Upper lobe of left lung (tissue), 6 donors: Measurements from ENCODE around the gene HIRIP3. TPM values are rescaled to one million over a fixed set of nuclear protein-coding genes. Genes with fewer than 3 reads are reported as not detected.

ENCODE experiments used
- ATAC-seq, 2 donors: fragments of 200-7000 bp; cut with Tn5 transposase; one replicate each; pipeline ENCODE4 v1.9.1; 2022; ENCODE audit warnings: mild to moderate bottlenecking in 2 of 2, moderate library complexity in 2 of 2; ENCODE audit not compliant: low FRiP score in 2 of 2
- DNase-seq, 2 donors: peaks; one replicate each; pipeline ENCODE4 v3.0.0-alpha.2; 2019 to 2020
- H3K27ac ChIP-seq, 4 donors: fragments of 200-600 bp; sonication (generic); one replicate each; pipeline ENCODE4 v1.5.1; 2016 to 2019
- H3K27me3 ChIP-seq, 4 donors: fragments of 200-600 bp; sonication (generic); one replicate each; pipeline ENCODE4 v1.5.1; 2017 to 2019
- H3K36me3 ChIP-seq, 4 donors: fragments of 200-600 bp; sonication (generic); one replicate each; pipeline ENCODE4 v1.5.1; 2016 to 2019
- H3K4me1 ChIP-seq, 4 donors: fragments of 200-600 bp; sonication (generic); one replicate each; pipeline ENCODE4 v1.5.1; 2018 to 2019
- H3K4me3 ChIP-seq, 4 donors: fragments of 200-600 bp; sonication (generic); one replicate each; pipeline ENCODE4 v1.5.1; 2017 to 2019; ENCODE audit warnings: mild to moderate bottlenecking in 2 of 4, moderate library complexity in 1 of 4
- H3K9me3 ChIP-seq, 4 donors: fragments of 200-600 bp; sonication (generic); one replicate each; pipeline ENCODE4 v1.5.1; 2018 to 2019
- CTCF ChIP-seq, 6 experiments: fragments of 450-650 bp in 4 of 6; fragments of 200-600 bp in 2 of 6; sonication (generic) in 2 of 6; IDR thresholded peaks; one replicate each; pipeline ENCODE4 v1.5.1; 2016 to 2019; ENCODE audit warnings: antibody characterized with exemption in 6 of 6
- EP300 ChIP-seq, 4 donors: sonication (generic); formaldehyde crosslinking; IDR thresholded peaks; one replicate each; pipeline ENCODE4 v1.5.1; 2017; ENCODE audit warnings: antibody characterized with exemption in 4 of 4, control low read depth in 2 of 4
- POLR2A ChIP-seq, 4 donors: fragments of 450-650 bp; IDR thresholded peaks; one replicate each; pipeline ENCODE4 v1.5.1; 2016 to 2017; ENCODE audit warnings: antibody characterized with exemption in 4 of 4, mild to moderate bottlenecking in 2 of 4
- POLR2AphosphoS5 ChIP-seq, 2 donors: sonication (generic); formaldehyde crosslinking; IDR thresholded peaks; one replicate each; pipeline ENCODE4 v1.5.1; 2017; ENCODE audit warnings: antibody characterized with exemption in 2 of 2
- WGBS, 2 donors: methylation state at CpG; one replicate each; pipeline ENCODE4 v1.1.5; 2017 to 2018; 5-methylcytosine and 5-hydroxymethylcytosine counted together
- total RNA-seq, 6 donors: library from RNA; depleted of rRNA in 4 of 6; stranded (reverse); fragments of >200 nt in 4 of 6; gene quantifications; one replicate each; pipeline versions ENCODE4 v1.1.0 to v1.2.1, GENCODE V29; 2016 to 2021
- donor health status: DM: no; HTN: no; CAD: no; lungs with moderate emphysema.
- donor health status: DM: no; HTN: yes; CAD: no; lungs with severe emphysema.

HIRIP3 gene
- total RNA-seq, 6 donors from 2014 or later, result 11.5 to 28.2 (median 25.0) TPM

GRCh38 chr16:30032083-30032819 is 36.8 kb upstream of the HIRIP3 start:
- WGBS, 2 donors, result 27% methylated on average over 12 of the region's 12 CpGs
- peaks cover 3 to 16% (median 7%) of the 10 kb centered on the region in 4 donors for H3K4me1 ChIP-seq
- H3K4me3 ChIP-seq, result no peak overlapping the region
- H3K36me3 ChIP-seq, result no peaks in the 10 kb centered on the region
- TF ChIP-seq CTCF (IDR thresholded peaks at IDR 0.05) (peak; percentile 45 to 65 (median 52)), POLR2AphosphoS5 (IDR thresholded peaks at IDR 0.05) (no peak)
- ATAC-seq, result peak in 1 of 2 donors; percentile 66
- H3K27me3 ChIP-seq, result peaks cover 0 to 38% (median 22%) of the 10 kb centered on the region in 4 donors
- peak in 1 of 2 donors; percentile 33 for DNase-seq
- no peak overlapping the region for H3K27ac ChIP-seq
- H3K9me3 ChIP-seq, result no peaks in the 10 kb centered on the region

DNA sequence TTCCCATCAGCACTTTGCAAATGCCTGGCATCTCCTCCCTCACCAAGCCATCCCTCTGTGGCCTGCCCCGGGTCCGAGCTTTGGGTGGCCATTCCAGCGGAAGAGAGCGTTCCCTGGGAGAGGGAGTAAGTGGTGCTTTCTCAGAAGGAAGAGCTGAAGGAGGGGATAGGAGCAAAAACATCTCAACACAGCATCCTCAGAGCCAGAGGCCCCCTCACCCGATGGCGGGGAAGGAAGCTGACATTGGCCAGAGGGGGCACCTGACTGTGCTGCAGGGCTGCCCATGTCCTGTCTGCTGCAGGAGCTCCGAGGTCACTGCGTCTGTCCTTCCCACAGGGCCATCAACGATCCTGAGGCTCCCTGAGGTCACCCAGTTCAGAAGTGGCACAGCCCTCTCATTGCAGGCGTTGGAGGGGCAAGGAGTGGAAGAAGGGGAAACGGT is 36.1 kb upstream of the HIRIP3 start:
- TF ChIP-seq POLR2A (IDR thresholded peaks at IDR 0.05) (no peak), EP300 (IDR thresholded peaks at IDR 0.05) (no peak)
- ATAC-seq (no peak), DNase-seq (no peak)
- 10 to 20% methylated on average over 7 to 9 of the region's 11 CpGs for WGBS, 2 donors
- H3K36me3 ChIP-seq, result no peaks in the 10 kb centered on the region
- no peak overlapping the region for H3K27ac ChIP-seq
- H3K4me1 ChIP-seq, result peaks cover 3 to 16% (median 7%) of the 10 kb centered on the region in 4 donors
- H3K9me3 ChIP-seq, result no peaks in the 10 kb centered on the region
- H3K27me3 ChIP-seq, result peaks cover 0 to 38% (median 22%) of the 10 kb centered on the region in 4 donors
- no peak overlapping the region for H3K4me3 ChIP-seq

DNA sequence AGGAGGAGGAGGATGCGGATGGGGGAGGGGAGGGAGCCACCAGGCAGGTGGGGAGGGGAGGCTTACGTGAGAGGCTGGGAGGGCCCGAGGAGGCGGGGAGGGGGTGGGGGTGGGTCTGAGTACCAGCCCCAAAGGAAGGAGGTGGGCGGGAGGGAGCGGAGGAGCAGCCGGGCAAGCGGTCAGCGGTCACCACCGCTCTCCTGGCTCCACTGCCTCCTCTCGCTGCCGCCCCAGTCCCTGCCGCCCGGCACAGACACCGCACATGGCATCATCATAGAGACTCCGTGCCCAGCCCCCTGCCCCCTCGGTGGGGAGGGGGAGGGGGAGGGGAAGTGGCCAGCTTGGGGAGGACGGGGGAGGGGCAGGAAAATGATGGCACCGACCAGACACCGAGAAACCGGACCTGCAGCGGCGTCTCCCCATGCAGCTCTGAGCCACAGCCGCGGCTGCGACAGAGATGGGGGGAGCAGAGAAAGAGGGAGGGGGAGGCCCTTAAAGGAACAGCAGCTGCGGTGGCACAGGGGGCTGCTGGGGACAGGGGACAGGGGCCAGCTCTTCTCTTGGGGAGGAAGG is 35.5 kb upstream of the HIRIP3 start, which contains the start of gene TLCD3B:
Gene TLCD3B, minus strand, starts transcription at position 431 of the 573 bp plus-strand sequence. CDS start 744 bp downstream, outside the sequence.
- peaks cover 3 to 16% (median 7%) of the 10 kb centered on the region in 4 donors for H3K4me1 ChIP-seq
- H3K36me3 ChIP-seq, result no peaks in the 10 kb centered on the region
- ATAC-seq, result no peak
- no peaks in the 10 kb centered on the region for H3K9me3 ChIP-seq
- peak in 1 of 2 donors; percentile 75 for DNase-seq
- TF ChIP-seq POLR2AphosphoS5 (IDR thresholded peaks at IDR 0.05) (no peak), POLR2A (IDR thresholded peaks at IDR 0.05) (no peak), CTCF (IDR thresholded peaks at IDR 0.05) (no peak), EP300 (IDR thresholded peaks at IDR 0.05) (no peak)
- H3K4me3 ChIP-seq, result no peak within 1 kb of the TSS
- WGBS, 2 donors, result 0 to 2% methylated on average over 20 to 24 of the region's 27 CpGs
- H3K27me3 ChIP-seq, result peaks cover 0 to 38% (median 22%) of the 10 kb centered on the region in 4 donors
- H3K27ac ChIP-seq, result no peak within 1 kb of the TSS

GRCh38 chr16:30030011-30030685 is 34.7 kb upstream of the HIRIP3 start:
- DNase-seq, result no peak
- Histone ChIP-seq H3K27me3 (peaks cover 0 to 38% (median 22%) of the 10 kb centered on the region in 4 donors), H3K4me3 (no peak overlapping the region), H3K9me3 (no peaks in the 10 kb centered on the region), H3K36me3 (no peaks in the 10 kb centered on the region), H3K27ac (no peak overlapping the region), H3K4me1 (peaks cover 3 to 16% (median 7%) of the 10 kb centered on the region in 4 donors)
- ATAC-seq, result no peak
- WGBS, 2 donors, result 22 to 27% methylated on average over 21 of the region's 23 CpGs
- TF ChIP-seq CTCF (IDR thresholded peaks at IDR 0.05) (no peak), POLR2A (IDR thresholded peaks at IDR 0.05) (no peak), POLR2AphosphoS5 (IDR thresholded peaks at IDR 0.05) (no peak), EP300 (IDR thresholded peaks at IDR 0.05) (no peak)
